Stomach (tissue), 9 donors: ENCODE results near the gene RERE. TPM values are rescaled to one million over a fixed set of nuclear protein-coding genes. Genes with fewer than 3 reads are reported as not detected.

Source experiments
- DNase-seq, 2 donors: peaks; one replicate each; pipeline versions ENCODE4 v3.0.0 to v3.0.0-alpha.2; 2013 to 2019
- H3K27ac ChIP-seq, 5 donors: fragments of 200-600 bp in 4 of 5; sonication (generic) in 4 of 5; one replicate each; pipeline ENCODE4 v1.5.1; 2013 to 2019; ENCODE audit warnings: mild to moderate bottlenecking in 1 of 5, moderate library complexity in 1 of 5
- H3K27me3 ChIP-seq, 3 donors: fragments of 200-600 bp; sonication (generic); one replicate each; pipeline ENCODE4 v1.5.1; 2017 to 2019; ENCODE audit warnings: mixed run types in 1 of 3
- H3K36me3 ChIP-seq, 4 donors: fragments of 200-600 bp; sonication (generic); 1 replicate in 3 of 4; 2 replicates in 1 of 4; pipeline ENCODE4 v1.5.1; 2016 to 2019
- H3K4me1 ChIP-seq, 4 donors: fragments of 200-600 bp; sonication (generic); one replicate each; pipeline ENCODE4 v1.5.1; 2016 to 2019
- H3K4me3 ChIP-seq, 4 donors: fragments of 200-600 bp; sonication (generic) in 3 of 4; one replicate each; pipeline ENCODE4 v1.5.1; 2016 to 2019; ENCODE audit warnings: mild to moderate bottlenecking in 1 of 4
- H3K9me3 ChIP-seq, 4 donors: fragments of 200-600 bp; sonication (generic); one replicate each; pipeline ENCODE4 v1.5.1; 2016 to 2019
- EP300 ChIP-seq: sonication (generic); formaldehyde crosslinking; IDR thresholded peaks from one replicate; pipeline ENCODE4 v1.6.1; 2017; ENCODE audit warnings: antibody characterized with exemption
- POLR2A ChIP-seq, 4 donors: fragments of 450-650 bp; IDR thresholded peaks; one replicate each; pipeline ENCODE4 v1.6.1; 2016; ENCODE audit warnings: antibody characterized with exemption in 4 of 4, control low read depth in 2 of 4, mild to moderate bottlenecking in 1 of 4, moderate library complexity in 1 of 4
- POLR2AphosphoS5 ChIP-seq, 3 donors: sonication (generic); formaldehyde crosslinking; IDR thresholded peaks; one replicate each; pipeline ENCODE4 v1.6.1; 2016; ENCODE audit warnings: antibody characterized with exemption in 3 of 3
- WGBS, 5 donors: extraction: QIAGEN DNeasy Blood & Tissue Kit in 3 of 5; methylation state at CpG; one replicate each; pipeline versions ENCODE4 v1.1.5 to v1.1.7; 2013 to 2018; 5-methylcytosine and 5-hydroxymethylcytosine counted together
- intact Hi-C: fragments of 100-400 bp; cut with DNase I; formaldehyde crosslinking; loops from one replicate; pipeline ENCODE4 v1.15.1; 2023; ENCODE audit warnings: low total_unique reads
- polyA plus RNA-seq, 3 donors: library from polyadenylated mRNA; stranded (reverse); fragments of 200-250 nt; gene quantifications; one replicate each; pipeline ENCODE4 v1.2.3, GENCODE V29; 2013
- total RNA-seq, 5 donors: library from RNA; depleted of rRNA; stranded (reverse); fragments of >200 nt; gene quantifications; one replicate each; pipeline versions ENCODE4 v1.1.0 to v1.2.3, GENCODE V29; 2014 to 2016
- TF ChIP-seq, protein P1 (sequence below), 7 experiments: fragments of 450-650 bp in 4 of 7; fragments of 200-600 bp in 3 of 7; sonication (generic) in 3 of 7; IDR thresholded peaks; one replicate each; pipeline ENCODE4 v1.5.1; 2016 to 2019; ENCODE audit warnings: antibody characterized with exemption in 7 of 7, control low read depth in 2 of 7, mild to moderate bottlenecking in 1 of 7
- donor health status: healthy with polysubstance abuse.
- donor health status: Bipolar disorder and iron deficiency.
- donor health status: healthy.

Gene RERE
- total and polyA plus RNA-seq, 8 donors = 15.6 to 198 (median 79.3) TPM

GRCh38 chr1:8318436-8318835 is 499.0 kb downstream of the RERE start:
- Histone ChIP-seq H3K9me3 (no peaks in the 10 kb centered on the region), H3K4me3 (peak overlapping the region; percentile 53 to 65 (median 62)), H3K27me3 (peaks cover 0 to 29% (median 10%) of the 10 kb centered on the region in 3 donors), H3K27ac (peak overlapping the region in 4 of 5 donors; percentile 14 to 77 (median 52)), H3K4me1 (peaks cover 8 to 35% (median 23%) of the 10 kb centered on the region in 4 donors), H3K36me3 (no peaks in the 10 kb centered on the region)
- intact Hi-C loops = loop anchor here (5.0 kb wide), 1 partner anchor 336 kb away; no protein-coding TSS in a partner anchor
- TF ChIP-seq, protein P1, sequence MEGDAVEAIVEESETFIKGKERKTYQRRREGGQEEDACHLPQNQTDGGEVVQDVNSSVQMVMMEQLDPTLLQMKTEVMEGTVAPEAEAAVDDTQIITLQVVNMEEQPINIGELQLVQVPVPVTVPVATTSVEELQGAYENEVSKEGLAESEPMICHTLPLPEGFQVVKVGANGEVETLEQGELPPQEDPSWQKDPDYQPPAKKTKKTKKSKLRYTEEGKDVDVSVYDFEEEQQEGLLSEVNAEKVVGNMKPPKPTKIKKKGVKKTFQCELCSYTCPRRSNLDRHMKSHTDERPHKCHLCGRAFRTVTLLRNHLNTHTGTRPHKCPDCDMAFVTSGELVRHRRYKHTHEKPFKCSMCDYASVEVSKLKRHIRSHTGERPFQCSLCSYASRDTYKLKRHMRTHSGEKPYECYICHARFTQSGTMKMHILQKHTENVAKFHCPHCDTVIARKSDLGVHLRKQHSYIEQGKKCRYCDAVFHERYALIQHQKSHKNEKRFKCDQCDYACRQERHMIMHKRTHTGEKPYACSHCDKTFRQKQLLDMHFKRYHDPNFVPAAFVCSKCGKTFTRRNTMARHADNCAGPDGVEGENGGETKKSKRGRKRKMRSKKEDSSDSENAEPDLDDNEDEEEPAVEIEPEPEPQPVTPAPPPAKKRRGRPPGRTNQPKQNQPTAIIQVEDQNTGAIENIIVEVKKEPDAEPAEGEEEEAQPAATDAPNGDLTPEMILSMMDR (IDR thresholded peaks at IDR 0.05) = no peak
- no peak for TF ChIP-seq EP300
- no peak for TF ChIP-seq POLR2A (IDR thresholded peaks at IDR 0.05)
- TF ChIP-seq POLR2AphosphoS5 (IDR thresholded peaks at IDR 0.05) = no peak
- peak in 1 of 2 donors; percentile 49 for DNase-seq
- WGBS, 5 donors = 12 to 21% (median 14%) methylated on average over 14 to 18 of the region's 18 CpGs

DNA sequence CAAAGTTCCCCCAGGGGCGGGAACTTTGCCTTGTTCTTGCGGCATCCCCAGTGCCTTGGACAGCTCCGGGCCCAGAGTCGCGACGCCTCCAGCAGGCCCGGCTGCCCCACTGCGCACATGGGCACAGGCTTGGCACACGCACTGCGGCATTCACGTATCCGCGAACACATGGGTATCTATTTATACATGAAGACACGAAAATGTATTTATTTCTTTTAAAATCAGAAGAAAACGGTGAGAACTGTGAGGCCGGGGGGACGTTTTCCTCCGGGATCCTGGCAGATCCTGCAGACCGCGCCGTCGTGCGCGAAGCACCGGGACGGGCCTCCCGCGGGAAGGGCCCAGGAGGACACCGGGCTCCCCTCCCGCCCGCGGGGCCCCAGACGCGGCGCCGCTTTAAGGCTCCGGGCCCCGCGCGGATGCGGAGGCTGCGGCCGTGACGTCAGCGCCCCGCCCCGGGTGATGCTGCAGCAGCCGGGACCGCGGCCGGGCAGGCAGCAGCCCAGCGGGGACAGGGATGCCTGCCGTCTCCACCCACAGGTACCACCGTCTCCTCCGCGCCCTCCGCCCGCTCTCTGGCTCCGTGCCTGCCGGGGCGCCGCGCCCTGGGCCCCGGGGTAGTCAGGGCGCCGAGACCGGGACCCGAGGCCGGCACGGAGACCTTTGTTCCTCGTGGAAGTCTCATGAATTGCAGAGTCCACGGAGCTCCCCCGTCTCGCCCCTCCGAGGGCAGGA is 499.6 kb downstream of the RERE start, which contains the start of gene SLC45A1:
TSS of gene SLC45A1 (plus strand) at position 468 of the 735 bp plus-strand sequence. CDS start 6,216 bp downstream, outside the sequence.
- Histone ChIP-seq H3K4me3 (peak within 1 kb of the TSS; percentile 53 to 65 (median 62)), H3K27me3 (peaks cover 0 to 29% (median 10%) of the 10 kb centered on the region in 3 donors), H3K27ac (peak within 1 kb of the TSS in 4 of 5 donors; percentile 14 to 77 (median 52)), H3K9me3 (no peaks in the 10 kb centered on the region), H3K4me1 (peaks cover 8 to 41% (median 28%) of the 10 kb centered on the region in 4 donors), H3K36me3 (no peaks in the 10 kb centered on the region)
- intact Hi-C loops = loop anchor here (5.0 kb wide), 1 partner anchor 336 kb away; no protein-coding TSS in a partner anchor
- TF ChIP-seq, protein P1 (IDR thresholded peaks at IDR 0.05) = no peak
- TF ChIP-seq POLR2AphosphoS5 (IDR thresholded peaks at IDR 0.05) (peak; percentile 44 to 61 (median 58)), POLR2A (IDR thresholded peaks at IDR 0.05) (no peak)
- 12 to 25% (median 12%) methylated on average over 30 to 75 of the region's 75 CpGs for WGBS, 5 donors
- DNase-seq = peak; percentile 82 to 91

GRCh38 chr1:8315573-8316475 is 501.6 kb downstream of the RERE start:
- H3K4me3 ChIP-seq = no peak overlapping the region
- peaks cover 12 to 50% (median 35%) of the 10 kb centered on the region in 4 donors for H3K4me1 ChIP-seq
- H3K27me3 ChIP-seq = peaks cover 0 to 29% (median 10%) of the 10 kb centered on the region in 3 donors
- no peak for DNase-seq
- intact Hi-C loops = loop anchor here (5.0 kb wide), 1 partner anchor 334 kb away; no protein-coding TSS in a partner anchor
- H3K27ac ChIP-seq = no peak overlapping the region
- H3K36me3 ChIP-seq = no peaks in the 10 kb centered on the region
- peaks cover 0 to 5% (median 0%) of the 10 kb centered on the region in 4 donors for H3K9me3 ChIP-seq
- WGBS, 5 donors = 77 to 83% (median 81%) methylated on average over 13 to 14 of the region's 14 CpGs
- TF ChIP-seq, protein P1 (IDR thresholded peaks at IDR 0.05) = no peak
- no peak for TF ChIP-seq EP300
